Measurements from ENCODE around the gene FAHD1. TPM values are rescaled to one million over a fixed set of nuclear protein-coding genes. Genes with fewer than 3 reads are reported as not detected.

The FAHD1 gene
- polyA plus RNA-seq, 1 experiment = 35.2 TPM

DNA sequence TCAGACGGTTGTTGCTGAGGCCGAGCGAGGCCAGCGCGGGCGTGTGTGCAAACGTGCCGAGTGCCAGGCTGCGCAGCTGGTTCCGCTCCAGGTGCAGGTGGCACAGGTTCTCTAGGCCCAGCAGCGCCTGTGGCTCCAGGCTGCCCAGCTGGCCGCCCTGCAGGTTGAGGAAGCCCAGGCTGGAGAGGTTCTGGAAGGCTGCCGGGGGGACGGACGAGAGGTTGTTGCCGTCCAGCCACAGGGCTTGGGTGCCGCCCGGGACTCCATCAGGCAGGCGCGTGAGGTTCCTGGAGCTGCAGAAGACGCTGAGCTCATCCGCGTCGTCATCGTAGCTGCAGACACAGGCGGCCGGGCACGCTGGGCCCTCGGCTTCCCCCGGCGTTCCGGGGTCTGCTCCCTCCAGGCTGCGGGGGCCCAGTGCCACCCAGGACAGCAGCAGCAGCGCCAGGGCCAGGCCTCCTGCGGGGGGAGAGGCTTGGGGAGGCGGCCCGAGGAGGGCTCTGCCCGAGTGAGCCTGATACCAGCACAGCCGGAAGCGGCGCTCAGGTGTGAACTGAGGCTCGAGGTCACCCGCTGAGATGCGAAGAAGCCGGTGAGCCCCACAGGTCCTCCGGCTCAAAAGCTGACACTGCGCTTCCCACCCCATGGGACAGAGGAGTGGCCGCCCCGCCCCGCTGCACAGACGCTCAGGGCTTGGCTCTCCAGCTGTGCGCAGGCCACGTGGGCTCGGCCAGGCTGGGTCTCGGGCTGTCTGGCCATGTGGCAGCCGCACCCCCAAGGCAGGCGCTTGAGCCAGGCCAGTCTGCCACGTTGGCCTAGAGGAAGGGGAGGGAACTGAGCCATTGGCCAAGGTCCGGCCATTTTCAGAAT is 34.8 kb upstream of the FAHD1 start:
- POLR2A ChIA-PET = no interaction called here
- CTCF ChIA-PET = interaction anchor here (0.6 kb wide), 1 partner anchor 87 kb away, joined by 3 read pairs; no protein-coding TSS in a partner anchor
- no peak for DNase-seq (ENCODE audit: low read depth, low spot score)

DNA sequence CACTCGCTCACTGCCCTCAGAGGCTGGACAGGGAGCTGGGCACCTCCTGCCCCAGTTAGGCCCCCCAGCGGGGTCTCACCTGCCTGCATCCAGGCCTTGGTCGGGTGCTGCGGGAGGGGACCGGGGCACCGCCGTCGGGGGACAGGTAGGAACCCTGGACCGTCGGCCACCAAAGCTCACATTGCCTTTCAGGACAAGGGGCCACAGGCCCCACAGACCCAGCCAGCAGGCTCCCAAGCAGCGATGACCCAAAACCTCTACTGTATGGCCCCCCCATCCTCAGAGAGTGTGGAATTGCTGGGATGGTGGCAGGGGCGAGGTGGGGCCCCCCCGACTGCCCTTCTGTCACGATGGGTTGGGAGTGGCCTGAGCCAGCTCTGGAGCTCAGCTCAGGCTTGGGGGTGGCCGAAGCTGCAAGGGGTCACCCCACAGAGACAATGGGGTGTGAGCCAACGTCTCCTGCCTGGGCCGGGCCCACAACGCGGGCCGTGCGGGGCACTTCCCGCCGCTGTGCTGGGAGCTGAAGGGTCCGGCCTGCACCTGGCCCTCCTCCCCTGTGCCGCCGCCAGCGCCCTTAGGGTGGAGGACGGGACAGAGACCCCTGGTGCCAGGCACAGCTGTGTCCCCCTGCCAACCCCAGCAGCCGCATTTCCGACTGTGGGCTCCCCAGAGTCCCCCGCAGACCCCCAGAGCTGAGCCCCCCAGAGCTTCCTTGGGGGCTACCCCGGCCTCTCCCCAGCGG is 34.0 kb upstream of the FAHD1 start:
- Histone ChIP-seq H3K9me3 (ENCODE audit: control insufficient read depth, insufficient read depth, low read length) (peaks cover 2% of the 10 kb centered on the region), H3K27me3 (ENCODE audit: control insufficient read depth, insufficient read depth, low read length) (no peaks in the 10 kb centered on the region), H3K4me3 (ENCODE audit: low read depth, low read length) (no peak overlapping the region), H3K27ac (ENCODE audit: low read depth, low read length) (no peak overlapping the region)
- ChIA-PET CTCF (interaction anchor here (0.6 kb wide), 1 partner anchor 87 kb away, joined by 3 read pairs; no protein-coding TSS in a partner anchor), POLR2A (no interaction called here)
- TF ChIP-seq, protein P1, sequence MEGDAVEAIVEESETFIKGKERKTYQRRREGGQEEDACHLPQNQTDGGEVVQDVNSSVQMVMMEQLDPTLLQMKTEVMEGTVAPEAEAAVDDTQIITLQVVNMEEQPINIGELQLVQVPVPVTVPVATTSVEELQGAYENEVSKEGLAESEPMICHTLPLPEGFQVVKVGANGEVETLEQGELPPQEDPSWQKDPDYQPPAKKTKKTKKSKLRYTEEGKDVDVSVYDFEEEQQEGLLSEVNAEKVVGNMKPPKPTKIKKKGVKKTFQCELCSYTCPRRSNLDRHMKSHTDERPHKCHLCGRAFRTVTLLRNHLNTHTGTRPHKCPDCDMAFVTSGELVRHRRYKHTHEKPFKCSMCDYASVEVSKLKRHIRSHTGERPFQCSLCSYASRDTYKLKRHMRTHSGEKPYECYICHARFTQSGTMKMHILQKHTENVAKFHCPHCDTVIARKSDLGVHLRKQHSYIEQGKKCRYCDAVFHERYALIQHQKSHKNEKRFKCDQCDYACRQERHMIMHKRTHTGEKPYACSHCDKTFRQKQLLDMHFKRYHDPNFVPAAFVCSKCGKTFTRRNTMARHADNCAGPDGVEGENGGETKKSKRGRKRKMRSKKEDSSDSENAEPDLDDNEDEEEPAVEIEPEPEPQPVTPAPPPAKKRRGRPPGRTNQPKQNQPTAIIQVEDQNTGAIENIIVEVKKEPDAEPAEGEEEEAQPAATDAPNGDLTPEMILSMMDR (IDR thresholded peaks at IDR 0.05; ENCODE audit: low read depth, low read length) = no peak
- no peak for DNase-seq (ENCODE audit: low read depth, low spot score)

More for the DNA sequence above, 34.8 kb upstream of the FAHD1 start:
- no peaks in the 10 kb centered on the region; the same call in 1 of the 2 replicates for H3K9me3 ChIP-seq (ENCODE audit: control insufficient read depth, insufficient read depth, low read length)
- H3K27me3 ChIP-seq (ENCODE audit: control insufficient read depth, insufficient read depth, low read length) = no peaks in the 10 kb centered on the region
- no peak overlapping the region for H3K4me3 ChIP-seq (ENCODE audit: low read depth, low read length)
- TF ChIP-seq, protein P1 (IDR thresholded peaks at IDR 0.05; ENCODE audit: low read depth, low read length) = no peak
- H3K27ac ChIP-seq (ENCODE audit: low read depth, low read length) = no peak overlapping the region

GRCh38 chr16:1793578-1794220 is 33.3 kb upstream of the FAHD1 start, which contains the start of gene IGFALS:
TSS of gene IGFALS (minus strand) at chr16:1793705. CDS start at chr16:1793652, 53 bp downstream.
- TF ChIP-seq, protein P1 (IDR thresholded peaks at IDR 0.05; ENCODE audit: low read depth, low read length) = no peak
- DNase-seq (ENCODE audit: low read depth, low spot score) = no peak
- ChIA-PET POLR2A (no interaction called here), CTCF (no interaction called here)
- Histone ChIP-seq H3K9me3 (ENCODE audit: control insufficient read depth, insufficient read depth, low read length) (peaks cover 5% of the 10 kb centered on the region), H3K27ac (ENCODE audit: low read depth, low read length) (no peak within 1 kb of the TSS), H3K27me3 (ENCODE audit: control insufficient read depth, insufficient read depth, low read length) (no peaks in the 10 kb centered on the region), H3K4me3 (ENCODE audit: low read depth, low read length) (no peak within 1 kb of the TSS)

DNA sequence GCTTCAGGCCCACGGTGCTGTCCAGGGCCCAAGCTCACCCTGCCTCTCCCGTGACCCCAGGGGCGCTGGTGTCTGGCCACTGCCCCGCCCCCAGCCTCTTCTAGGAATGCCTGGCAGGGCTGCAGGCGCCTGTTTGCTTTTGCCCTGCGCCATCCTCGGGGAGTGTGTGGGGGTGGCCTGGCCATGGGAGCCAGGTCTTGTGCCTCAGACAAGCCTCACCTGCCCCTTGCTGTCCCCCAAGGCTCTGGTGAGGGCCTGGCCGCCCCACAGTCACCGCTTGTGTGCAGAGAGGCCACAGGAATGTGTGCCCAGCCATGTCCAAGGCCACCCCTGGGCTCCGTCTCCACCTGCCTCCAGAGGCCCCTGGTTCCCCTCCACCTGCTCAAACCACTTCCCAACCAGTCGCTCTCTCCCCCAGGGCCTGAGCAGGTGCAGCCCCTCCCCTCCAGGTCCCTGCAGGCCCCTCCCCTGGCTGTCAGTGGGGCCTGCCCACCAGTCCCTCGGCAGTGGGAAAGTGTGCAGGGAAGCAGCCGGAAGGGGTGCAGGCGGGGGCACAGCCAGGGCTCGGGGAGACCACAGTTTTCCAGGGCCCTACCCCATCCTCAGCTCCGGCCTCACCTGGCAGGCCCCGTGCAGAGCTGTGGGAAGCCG is 32.7 kb upstream of the FAHD1 start:
- ChIA-PET POLR2A (no interaction called here), CTCF (no interaction called here)
- no peaks in the 10 kb centered on the region for H3K27me3 ChIP-seq (ENCODE audit: control insufficient read depth, insufficient read depth, low read length)
- no peak overlapping the region for H3K27ac ChIP-seq (ENCODE audit: low read depth, low read length)
- DNase-seq (ENCODE audit: low read depth, low spot score) = no peak
- TF ChIP-seq, protein P1 (IDR thresholded peaks at IDR 0.05; ENCODE audit: low read depth, low read length) = no peak
- H3K9me3 ChIP-seq (ENCODE audit: control insufficient read depth, insufficient read depth, low read length) = peaks cover 5% of the 10 kb centered on the region
- no peak overlapping the region for H3K4me3 ChIP-seq (ENCODE audit: low read depth, low read length)
